Smooth muscle cell (in vitro differentiated cells): ENCODE results near the gene WWOX. TPM values are rescaled to one million over a fixed set of nuclear protein-coding genes. Genes with fewer than 3 reads are reported as not detected.
A peak's percentile ranks its signal among the peaks of the same experiment; 100 is the strongest.

Experiments
- DNase-seq: peaks from one replicate; lab custom pipeline; 2025; ENCODE audit not compliant: unreplicated experiment; lab: John Stamatoyannopoulos, UW
- H2AFZ ChIP-seq: fragments of 200-600 bp; sonication (generic); 2 replicates; pipeline ENCODE4 v1.6.0; 2016; ENCODE audit warnings: antibody characterized with exemption, low read depth, mild to moderate bottlenecking
- H3F3A ChIP-seq: fragments of 200-600 bp; sonication (generic); 2 replicates; pipeline ENCODE4 v1.6.0; 2017; ENCODE audit warnings: antibody characterized with exemption, low read depth
- H3K27ac ChIP-seq: fragments of 200-600 bp; sonication (generic); 2 replicates; pipeline ENCODE4 v1.5.1; 2016; ENCODE audit warnings: low read depth, mild to moderate bottlenecking
- H3K27me3 ChIP-seq: fragments of 200-600 bp; sonication (generic); 2 replicates; pipeline ENCODE4 v1.6.1; 2016; ENCODE audit warnings: low read depth, mild to moderate bottlenecking
- H3K36me3 ChIP-seq: fragments of 200-600 bp; sonication (generic); 2 replicates; pipeline ENCODE4 v1.5.1; 2016; ENCODE audit warnings: low read depth
- H3K4me1 ChIP-seq: fragments of 200-600 bp; sonication (generic); 2 replicates; pipeline ENCODE4 v1.5.1; 2016; ENCODE audit warnings: low read depth
- H3K4me2 ChIP-seq: fragments of 200-600 bp; sonication (generic); 2 replicates; pipeline ENCODE4 v1.6.0; 2016; ENCODE audit warnings: mild to moderate bottlenecking
- H3K4me3 ChIP-seq: fragments of 200-600 bp; sonication (generic); 2 replicates; pipeline ENCODE4 v1.5.1; 2016; ENCODE audit warnings: mild to moderate bottlenecking
- H3K79me2 ChIP-seq: fragments of 200-600 bp; sonication (generic); 2 replicates; pipeline ENCODE4 v1.6.0; 2016; ENCODE audit warnings: low read depth, mild to moderate bottlenecking
- H3K9ac ChIP-seq: fragments of 200-600 bp; sonication (generic); 2 replicates; pipeline ENCODE4 v1.6.0; 2016; ENCODE audit warnings: low read depth
- H3K9me3 ChIP-seq: fragments of 200-600 bp; sonication (generic); replicated peaks from 2 replicates; pipeline ENCODE4 v1.5.1; 2016; ENCODE audit warnings: low read depth
- H4K20me1 ChIP-seq: fragments of 200-600 bp; sonication (generic); 2 replicates; pipeline ENCODE4 v1.6.0; 2016; ENCODE audit warnings: low read depth
- WGBS: methylation state at CpG from one replicate; pipeline ENCODE4 v1.1.7; 2016; ENCODE audit warnings: low lambda C conversion rate; 5-methylcytosine and 5-hydroxymethylcytosine counted together
- polyA plus RNA-seq: library from polyadenylated mRNA; unstranded; fragments of >200 nt; fragmentation: Nextera tagmentation; extraction: Ambion mirVana; gene quantifications from 2 replicates; pipeline ENCODE4 v1.2.1, GENCODE V29; 2016
- total RNA-seq: library from RNA; depleted of rRNA; stranded (reverse); fragments of >200 nt; gene quantifications from 2 replicates; pipeline ENCODE4 v1.2.3, GENCODE V29; 2014
- TF ChIP-seq, protein P1 (sequence below): fragments of 200-600 bp; sonication (generic); IDR thresholded peaks from 2 replicates; pipeline ENCODE4 v1.5.1; 2017; ENCODE audit warnings: borderline replicate concordance, mild to moderate bottlenecking, antibody characterized with exemption; ENCODE audit not compliant: insufficient read depth, poor library complexity, severe bottlenecking

The WWOX gene
- total and polyA plus RNA-seq, 2 experiments from 2014 or later: 7.5 to 14.0 TPM

DNA sequence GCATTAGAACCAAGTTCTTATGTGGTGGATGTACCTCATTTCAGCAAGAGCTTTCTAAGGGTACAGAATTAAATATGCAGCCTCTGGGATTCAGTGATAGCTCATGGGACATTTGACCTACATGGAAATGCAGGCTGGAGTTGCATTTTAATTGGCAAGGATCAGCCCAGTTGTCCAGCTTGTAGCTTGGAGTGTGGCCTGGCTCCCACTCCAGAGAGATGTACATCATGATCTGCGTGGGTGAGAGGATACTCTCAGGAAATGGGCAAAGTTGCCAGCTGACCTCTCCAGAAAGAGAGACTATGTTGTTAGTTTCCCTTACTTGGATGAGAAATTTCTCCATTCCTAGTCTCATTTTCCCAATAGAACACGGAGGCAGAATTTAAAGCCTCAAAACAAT is 945.7 kb downstream of the WWOX start:
- Histone ChIP-seq H3K36me3 (no peaks in the 10 kb centered on the region), H4K20me1 (no peaks in the 10 kb centered on the region), H3K9ac (no peak overlapping the region), H3K4me3 (no peak overlapping the region), H3K27ac (no peak overlapping the region), H3K4me1 (no peaks in the 10 kb centered on the region), H3K27me3 (peaks cover 29% of the 10 kb centered on the region), H3F3A (no peaks in the 10 kb centered on the region), H3K9me3 (no peaks in the 10 kb centered on the region), H3K4me2 (no peak overlapping the region), H3K79me2 (no peaks in the 10 kb centered on the region), H2AFZ (no peak overlapping the region)
- no peak for DNase-seq
- WGBS: 94% methylated on average over 2 of the region's 2 CpGs
- TF ChIP-seq, protein P1, sequence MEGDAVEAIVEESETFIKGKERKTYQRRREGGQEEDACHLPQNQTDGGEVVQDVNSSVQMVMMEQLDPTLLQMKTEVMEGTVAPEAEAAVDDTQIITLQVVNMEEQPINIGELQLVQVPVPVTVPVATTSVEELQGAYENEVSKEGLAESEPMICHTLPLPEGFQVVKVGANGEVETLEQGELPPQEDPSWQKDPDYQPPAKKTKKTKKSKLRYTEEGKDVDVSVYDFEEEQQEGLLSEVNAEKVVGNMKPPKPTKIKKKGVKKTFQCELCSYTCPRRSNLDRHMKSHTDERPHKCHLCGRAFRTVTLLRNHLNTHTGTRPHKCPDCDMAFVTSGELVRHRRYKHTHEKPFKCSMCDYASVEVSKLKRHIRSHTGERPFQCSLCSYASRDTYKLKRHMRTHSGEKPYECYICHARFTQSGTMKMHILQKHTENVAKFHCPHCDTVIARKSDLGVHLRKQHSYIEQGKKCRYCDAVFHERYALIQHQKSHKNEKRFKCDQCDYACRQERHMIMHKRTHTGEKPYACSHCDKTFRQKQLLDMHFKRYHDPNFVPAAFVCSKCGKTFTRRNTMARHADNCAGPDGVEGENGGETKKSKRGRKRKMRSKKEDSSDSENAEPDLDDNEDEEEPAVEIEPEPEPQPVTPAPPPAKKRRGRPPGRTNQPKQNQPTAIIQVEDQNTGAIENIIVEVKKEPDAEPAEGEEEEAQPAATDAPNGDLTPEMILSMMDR: no peak

DNA sequence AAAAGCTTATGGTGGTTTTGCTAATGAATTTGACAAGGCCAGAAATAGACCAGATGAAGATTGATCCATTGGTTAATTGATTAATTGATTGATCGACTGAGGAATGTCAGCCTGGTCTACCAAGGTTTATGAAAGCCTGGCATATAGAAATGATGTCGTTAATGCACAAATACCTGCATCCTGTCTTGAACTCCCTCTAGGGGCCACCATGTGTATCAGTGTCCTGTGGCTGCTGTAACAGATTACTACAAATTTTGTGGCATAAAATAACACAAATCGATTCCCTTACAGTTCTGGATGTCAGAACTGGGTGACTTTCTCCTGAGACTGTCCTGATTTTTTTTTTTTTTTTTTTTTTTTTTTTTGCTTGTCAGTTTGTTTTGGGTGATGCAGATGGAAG is 947.9 kb downstream of the WWOX start:
- Histone ChIP-seq H4K20me1 (no peaks in the 10 kb centered on the region), H3F3A (no peaks in the 10 kb centered on the region), H3K4me3 (no peak overlapping the region), H3K27ac (no peak overlapping the region), H3K79me2 (no peaks in the 10 kb centered on the region), H3K4me2 (no peak overlapping the region), H3K9ac (no peak overlapping the region), H2AFZ (no peak overlapping the region), H3K36me3 (no peaks in the 10 kb centered on the region), H3K4me1 (no peaks in the 10 kb centered on the region), H3K9me3 (no peaks in the 10 kb centered on the region), H3K27me3 (peaks cover 23% of the 10 kb centered on the region)
- no peak for DNase-seq
- WGBS: 72% methylated on average over 3 of the region's 3 CpGs
- TF ChIP-seq, protein P1: peak; percentile 48

DNA sequence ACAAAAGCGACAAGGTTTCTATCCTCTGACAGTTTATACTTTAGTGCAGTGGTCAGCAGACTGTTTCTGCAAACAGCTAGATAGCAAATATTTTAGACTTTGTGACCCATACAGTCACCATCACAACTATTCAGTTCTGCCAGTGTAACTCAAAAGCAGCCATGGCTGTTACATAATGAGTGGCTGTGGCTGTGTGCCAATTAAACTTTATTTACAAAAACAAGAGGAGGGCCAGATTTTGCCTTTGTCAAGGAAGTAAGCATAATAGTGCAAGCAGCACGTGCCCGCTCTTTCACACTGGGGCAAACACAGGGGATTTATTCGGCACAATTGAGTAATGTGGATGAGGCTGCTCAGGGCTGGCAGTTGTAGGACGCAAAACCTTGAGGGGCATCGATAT is 949.6 kb downstream of the WWOX start:
- no peaks in the 10 kb centered on the region for H3K9me3 ChIP-seq
- no peak for DNase-seq
- H3K4me3 ChIP-seq: no peak overlapping the region
- H3K27me3 ChIP-seq: peaks cover 24% of the 10 kb centered on the region
- H3K36me3 ChIP-seq: no peaks in the 10 kb centered on the region
- H3K27ac ChIP-seq: no peak overlapping the region
- TF ChIP-seq, protein P1: no peak
- no peak overlapping the region for H3K9ac ChIP-seq
- WGBS: 92% methylated on average over 6 of the region's 6 CpGs
- H3K79me2 ChIP-seq: no peaks in the 10 kb centered on the region
- no peak overlapping the region for H2AFZ ChIP-seq
- no peaks in the 10 kb centered on the region for H4K20me1 ChIP-seq
- no peaks in the 10 kb centered on the region for H3F3A ChIP-seq
- H3K4me2 ChIP-seq: no peak overlapping the region
- H3K4me1 ChIP-seq: peaks cover 5% of the 10 kb centered on the region

DNA sequence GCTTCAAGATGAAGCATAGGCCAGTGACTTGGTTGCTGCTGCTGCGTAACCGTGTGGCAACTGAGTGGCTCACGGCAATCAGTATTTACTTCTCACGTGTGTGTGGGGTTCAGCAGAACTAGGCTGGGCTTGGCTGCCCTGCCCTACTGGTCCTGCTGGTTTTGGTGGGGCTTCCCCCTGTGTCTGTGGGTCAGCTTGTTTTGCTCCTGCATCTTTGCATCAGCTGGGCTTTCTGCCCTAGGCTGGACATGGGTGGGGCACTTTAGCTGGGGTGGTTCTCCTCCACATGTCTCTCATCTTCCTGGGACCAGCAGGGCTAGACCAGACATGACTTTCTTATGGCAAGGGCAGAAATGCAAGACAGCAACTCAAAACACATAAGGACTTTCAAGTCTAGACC is 950.6 kb downstream of the WWOX start:
- Histone ChIP-seq H3K27ac (no peak overlapping the region), H3K9ac (no peak overlapping the region), H3K4me3 (no peak overlapping the region), H3K27me3 (peaks cover 29% of the 10 kb centered on the region), H3K79me2 (no peaks in the 10 kb centered on the region), H3K9me3 (no peaks in the 10 kb centered on the region), H4K20me1 (no peaks in the 10 kb centered on the region), H3K4me1 (peaks cover 5% of the 10 kb centered on the region), H2AFZ (no peak overlapping the region), H3F3A (no peaks in the 10 kb centered on the region), H3K36me3 (no peaks in the 10 kb centered on the region), H3K4me2 (no peak overlapping the region)
- TF ChIP-seq, protein P1: no peak
- DNase-seq: no peak
- 81% methylated on average over 4 of the region's 4 CpGs for WGBS
